Neural crest cell (in vitro differentiated cells): ENCODE results near the gene C20orf204. TPM values are rescaled to one million over a fixed set of nuclear protein-coding genes. Genes with fewer than 3 reads are reported as not detected.

Experiments
- DNase-seq: peaks from one replicate; pipeline ENCODE4 v3.0.0; 2021; ENCODE audit warnings: low read depth, mixed read lengths, low spot score
- H3K27ac Mint-ChIP-seq: one replicate; pipeline ENCODE4 v1.8.0; 2021; ENCODE audit warnings: mild to moderate bottlenecking, mixed read lengths; ENCODE audit not compliant: unreplicated experiment
- H3K27me3 Mint-ChIP-seq: 2 replicates; pipeline ENCODE4 v1.8.0; 2021; ENCODE audit warnings: low read depth, mild to moderate bottlenecking, mixed read lengths
- H3K36me3 Mint-ChIP-seq: 2 replicates; pipeline ENCODE4 v1.8.0; 2021; ENCODE audit warnings: low read depth, mild to moderate bottlenecking, mixed read lengths
- H3K4me1 Mint-ChIP-seq: 2 replicates; pipeline ENCODE4 v1.8.0; 2021; ENCODE audit warnings: mixed read lengths
- H3K4me3 Mint-ChIP-seq: one replicate; pipeline ENCODE4 v1.8.0; 2021; ENCODE audit warnings: mild to moderate bottlenecking, mixed read lengths
- H3K9me3 Mint-ChIP-seq: 2 replicates; pipeline ENCODE4 v1.8.0; 2021; ENCODE audit warnings: mixed read lengths
- long read RNA-seq: library from polyadenylated mRNA; unstranded; transcript quantifications from one replicate; pipeline ENCODE4 v2.0.0, GENCODE V29; 2020
- total RNA-seq: library from RNA; stranded (reverse); gene quantifications from 2 replicates; pipeline ENCODE4 v1.2.1, GENCODE V29; 2021
- TF ChIP-seq, protein P1 (sequence below): fragments of 200-600 bp; sonication (generic); conservative IDR thresholded peaks from 2 replicates; pipeline ENCODE4 v1.5.0; 2021; ENCODE audit warnings: antibody characterized with exemption, mild to moderate bottlenecking

The C20orf204 gene, protein sequence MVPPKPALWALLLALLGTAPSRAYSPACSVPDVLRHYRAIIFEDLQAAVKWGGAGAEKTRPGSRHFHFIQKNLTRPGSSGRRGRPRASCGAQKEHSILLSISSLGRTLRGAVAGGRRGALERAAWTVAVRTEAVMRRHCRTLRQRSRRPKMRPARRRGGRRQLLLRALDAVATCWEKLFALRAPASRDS
- total RNA-seq = 2.1 and 2.3 TPM in 2 replicates
- long read RNA-seq = 0 reads

DNA sequence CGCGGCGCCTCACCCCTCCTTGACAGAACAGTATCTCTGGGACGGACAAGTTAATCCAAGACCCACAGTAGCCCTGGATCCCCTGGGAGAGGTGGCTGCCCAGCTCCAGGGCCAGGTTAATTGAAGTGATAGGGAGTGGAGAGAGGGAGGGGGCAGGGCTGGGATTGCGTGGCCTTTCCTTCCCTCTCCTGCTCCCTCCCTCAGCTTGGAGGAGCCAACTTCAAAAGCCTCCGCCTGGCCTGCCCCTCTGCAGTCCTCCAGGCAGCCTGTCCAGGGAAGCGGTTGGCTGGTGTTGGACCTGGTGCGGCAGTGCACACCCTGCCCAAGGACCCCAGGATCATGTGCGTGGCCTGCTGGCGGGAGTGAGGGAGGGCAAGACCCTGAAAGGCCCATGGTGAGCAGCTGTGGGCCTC, at the start of gene C20orf204:
Gene C20orf204, plus strand, starts transcription at position 250 of the 413 bp plus-strand sequence. Its CDS starts 142 bp downstream, at position 392.
- no peaks in the 10 kb centered on the region for H3K9me3 Mint-ChIP-seq
- peaks cover 4% of the 10 kb centered on the region for H3K4me1 Mint-ChIP-seq
- no peak for DNase-seq
- H3K27ac Mint-ChIP-seq = no peak within 1 kb of the TSS
- TF ChIP-seq, protein P1, sequence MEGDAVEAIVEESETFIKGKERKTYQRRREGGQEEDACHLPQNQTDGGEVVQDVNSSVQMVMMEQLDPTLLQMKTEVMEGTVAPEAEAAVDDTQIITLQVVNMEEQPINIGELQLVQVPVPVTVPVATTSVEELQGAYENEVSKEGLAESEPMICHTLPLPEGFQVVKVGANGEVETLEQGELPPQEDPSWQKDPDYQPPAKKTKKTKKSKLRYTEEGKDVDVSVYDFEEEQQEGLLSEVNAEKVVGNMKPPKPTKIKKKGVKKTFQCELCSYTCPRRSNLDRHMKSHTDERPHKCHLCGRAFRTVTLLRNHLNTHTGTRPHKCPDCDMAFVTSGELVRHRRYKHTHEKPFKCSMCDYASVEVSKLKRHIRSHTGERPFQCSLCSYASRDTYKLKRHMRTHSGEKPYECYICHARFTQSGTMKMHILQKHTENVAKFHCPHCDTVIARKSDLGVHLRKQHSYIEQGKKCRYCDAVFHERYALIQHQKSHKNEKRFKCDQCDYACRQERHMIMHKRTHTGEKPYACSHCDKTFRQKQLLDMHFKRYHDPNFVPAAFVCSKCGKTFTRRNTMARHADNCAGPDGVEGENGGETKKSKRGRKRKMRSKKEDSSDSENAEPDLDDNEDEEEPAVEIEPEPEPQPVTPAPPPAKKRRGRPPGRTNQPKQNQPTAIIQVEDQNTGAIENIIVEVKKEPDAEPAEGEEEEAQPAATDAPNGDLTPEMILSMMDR = no peak
- peak within 1 kb of the TSS; percentile 44 for H3K4me3 Mint-ChIP-seq
- peaks cover 52% of the 10 kb centered on the region for H3K27me3 Mint-ChIP-seq
- no peaks in the 10 kb centered on the region for H3K36me3 Mint-ChIP-seq

DNA sequence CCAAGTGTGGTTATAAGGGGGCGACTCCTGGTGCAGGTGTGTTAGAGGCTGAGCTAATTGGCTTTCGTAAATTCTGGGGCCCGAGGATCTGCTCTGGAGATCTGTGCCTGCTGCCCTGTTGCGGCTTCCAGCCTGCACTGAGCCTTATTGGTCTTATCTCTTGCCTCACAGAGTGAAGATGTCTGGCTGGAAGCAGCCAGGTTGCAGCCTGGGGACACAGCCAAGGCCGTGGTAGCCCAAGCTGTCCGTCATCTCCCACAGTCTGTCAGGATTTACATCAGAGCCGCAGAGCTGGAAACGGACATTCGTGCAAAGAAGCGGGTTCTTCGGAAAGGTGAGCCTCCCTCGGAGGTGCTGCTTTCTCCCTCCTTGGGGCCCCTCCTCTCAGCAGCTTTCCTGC, 35.1 kb upstream of the C20orf204 start:
- Mint-ChIP-seq H3K27me3 (no peaks in the 10 kb centered on the region), H3K4me3 (no peak overlapping the region), H3K36me3 (peaks cover 17% of the 10 kb centered on the region), H3K27ac (no peak overlapping the region), H3K4me1 (no peaks in the 10 kb centered on the region), H3K9me3 (no peaks in the 10 kb centered on the region)
- TF ChIP-seq, protein P1 = no peak
- no peak for DNase-seq

DNA sequence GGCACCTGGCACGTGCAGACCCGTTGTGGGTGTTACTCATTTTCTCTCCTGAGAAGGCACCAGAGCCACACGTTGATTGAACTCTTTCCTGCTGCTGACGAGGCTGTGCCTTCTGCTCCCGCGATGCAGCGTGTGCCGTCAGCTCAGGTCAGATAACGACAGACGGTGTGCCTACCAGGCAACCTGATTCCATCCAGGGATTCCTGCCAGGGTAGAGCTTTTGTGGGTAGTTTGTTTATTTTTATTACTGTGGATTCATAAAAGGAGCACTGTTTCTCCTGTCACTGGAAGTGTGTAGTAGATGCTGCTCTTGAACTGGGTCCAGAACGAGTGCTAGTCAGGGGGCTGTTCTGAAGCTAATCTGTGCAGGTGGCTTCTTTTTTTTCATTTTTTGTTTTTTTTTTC, 34.4 kb upstream of the C20orf204 start:
- Mint-ChIP-seq H3K27ac (no peak overlapping the region), H3K27me3 (no peaks in the 10 kb centered on the region), H3K4me1 (no peaks in the 10 kb centered on the region), H3K9me3 (no peaks in the 10 kb centered on the region), H3K36me3 (peaks cover 17% of the 10 kb centered on the region), H3K4me3 (no peak overlapping the region)
- DNase-seq = no peak
- TF ChIP-seq, protein P1 = no peak

DNA sequence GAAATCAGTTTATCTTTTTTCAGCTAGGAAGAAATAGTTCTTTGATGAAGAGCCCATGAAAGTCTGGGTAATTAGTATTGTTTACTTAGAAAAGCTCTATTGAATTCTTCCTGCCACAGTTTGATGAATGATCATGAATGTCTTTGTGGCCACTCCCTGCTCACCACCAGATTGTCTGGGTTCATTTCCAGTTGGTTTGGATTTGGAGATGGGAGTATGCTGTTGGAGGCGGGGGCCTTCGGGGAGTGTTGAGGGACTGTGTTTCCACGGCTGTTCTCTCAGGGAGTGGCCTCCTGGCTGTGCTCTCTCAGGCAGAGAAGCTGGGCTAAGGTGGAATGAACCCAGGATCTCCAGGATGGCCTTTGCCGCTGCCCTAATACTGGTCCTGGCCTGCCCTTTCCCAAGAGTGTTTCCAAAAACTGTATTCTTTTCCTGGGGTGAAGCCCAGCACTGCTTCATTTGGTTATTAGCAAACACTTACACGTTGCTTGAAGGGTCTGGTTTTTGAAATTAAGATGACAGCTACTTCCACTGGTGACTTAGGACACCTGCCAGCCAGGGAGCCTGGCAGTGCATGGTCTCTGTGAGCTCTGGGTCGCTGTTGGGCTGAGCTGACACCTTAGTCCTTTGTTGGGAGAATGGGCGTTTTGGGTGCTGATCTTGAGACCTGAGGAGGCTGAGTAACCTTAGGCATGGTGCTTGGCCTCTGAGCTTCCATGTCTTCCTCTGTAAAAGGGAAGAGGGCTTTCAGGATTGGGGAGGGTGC, 31.8 kb upstream of the C20orf204 start:
- TF ChIP-seq, protein P1 = no peak
- H3K27me3 Mint-ChIP-seq = no peaks in the 10 kb centered on the region
- H3K4me1 Mint-ChIP-seq = no peaks in the 10 kb centered on the region
- H3K36me3 Mint-ChIP-seq = peaks cover 22% of the 10 kb centered on the region
- no peak overlapping the region for H3K27ac Mint-ChIP-seq
- no peak overlapping the region for H3K4me3 Mint-ChIP-seq
- peaks cover 3% of the 10 kb centered on the region for H3K9me3 Mint-ChIP-seq
- no peak for DNase-seq

DNA sequence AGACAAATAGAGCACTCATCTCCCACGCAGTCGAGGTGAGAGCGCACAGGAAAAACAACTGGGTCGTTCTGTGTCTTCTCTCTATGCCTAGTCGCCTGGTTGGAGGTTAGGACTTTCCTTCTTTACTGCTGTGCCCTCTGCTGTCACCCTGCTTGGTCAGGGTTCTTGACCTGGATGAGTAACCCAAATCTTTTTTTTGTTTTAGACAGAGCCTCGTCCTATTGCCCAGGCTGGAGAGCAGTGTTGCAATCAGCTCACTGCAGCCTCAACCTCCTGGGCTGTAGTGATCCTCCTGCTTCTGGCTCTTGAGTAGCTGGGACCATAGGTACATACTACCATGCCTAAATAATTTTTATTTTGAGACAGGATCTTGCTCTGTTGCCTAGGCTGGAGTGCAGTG, 30.6 kb upstream of the C20orf204 start:
- peaks cover 5% of the 10 kb centered on the region for H3K9me3 Mint-ChIP-seq
- H3K4me1 Mint-ChIP-seq = no peaks in the 10 kb centered on the region
- TF ChIP-seq, protein P1 = no peak
- DNase-seq = no peak
- peaks cover 26% of the 10 kb centered on the region for H3K36me3 Mint-ChIP-seq
- no peaks in the 10 kb centered on the region for H3K27me3 Mint-ChIP-seq
- H3K4me3 Mint-ChIP-seq = no peak overlapping the region
- H3K27ac Mint-ChIP-seq = no peak overlapping the region
